MG63 (cell line): ENCODE results near the gene FOXI2. TPM values are rescaled to one million over a fixed set of nuclear protein-coding genes. Genes with fewer than 3 reads are reported as not detected.

Source experiments
- DNase-seq: peaks from one replicate; pipeline ENCODE4 v3.0.0-alpha.2; 2020
- H3K27me3 ChIP-seq: fragments of 250-450 bp; sonication (Bioruptor Pico); 2 replicates; pipeline ENCODE4 v1.5.1; 2020; ENCODE audit warnings: mild to moderate bottlenecking, moderate library complexity
- H3K36me3 ChIP-seq: fragments of 250-450 bp; sonication (Bioruptor Pico); 2 replicates; pipeline ENCODE4 v1.5.1; 2020; ENCODE audit warnings: mild to moderate bottlenecking, moderate library complexity
- H3K4me3 ChIP-seq: fragments of 250-450 bp; sonication (Bioruptor Pico); 2 replicates; pipeline ENCODE4 v1.5.1; 2020; ENCODE audit warnings: mild to moderate bottlenecking, moderate library complexity
- H3K9me3 ChIP-seq: fragments of 250-450 bp; sonication (Bioruptor Pico); 2 replicates; pipeline ENCODE4 v1.5.1; 2020; ENCODE audit warnings: mild to moderate bottlenecking, moderate library complexity
- total RNA-seq: library from RNA; depleted of rRNA; stranded (reverse); fragments of >200 nt; shearing (Covaris generic); gene quantifications from 2 replicates; pipeline ENCODE4 v1.2.3, GENCODE V29; 2014; ENCODE audit warnings: low replicate concordance; rRNA removed

Gene FOXI2
- total RNA-seq, 1 experiment from 2014 or later, result not detected

GRCh38 chr10:127790066-127790624 lies 53.2 kb downstream of the FOXI2 start:
- no peak for DNase-seq
- Histone ChIP-seq H3K27me3 (peaks cover 2% of the 10 kb centered on the region; the same call in 1 of the 2 replicates), H3K4me3 (no peak overlapping the region), H3K9me3 (no peaks in the 10 kb centered on the region), H3K36me3 (no peaks in the 10 kb centered on the region)

Other genes starting within 250 kb of the FOXI2 start
- not detected in 2 replicates for gene NPS, start 187.9 kb upstream of the FOXI2 start, total RNA-seq
- gene CLRN3, start 155.8 kb downstream of the FOXI2 start, total RNA-seq, result not detected in 2 replicates
- 0.86 and 1.3 TPM in 2 replicates for gene PTPRE, start 169.9 kb downstream of the FOXI2 start, total RNA-seq